Endothelial cell of umbilical vein (primary cell): ENCODE measurements around the gene CXCL13.

Experiments used
- CTCF ChIP-seq, 2 donors: IDR thresholded peaks; 1 replicate in 1 of 2; 2 replicates in 1 of 2; pipeline ENCODE4 v1.5.1; 2011; ENCODE audit warnings: low read length in 2 of 2, mild to moderate bottlenecking in 2 of 2, moderate library complexity in 2 of 2, control low read depth in 1 of 2, inconsistent platforms in 1 of 2, low read depth in 1 of 2; ENCODE audit not compliant: insufficient read depth in 1 of 2; ENCODE audit errors: extremely low read depth in 1 of 2
- EZH2 ChIP-seq: IDR thresholded peaks from 2 replicates; pipeline ENCODE4 v1.6.1; 2012; ENCODE audit warnings: borderline replicate concordance, low read depth, mild to moderate bottlenecking, moderate library complexity, low read length, inconsistent platforms; ENCODE audit not compliant: severe bottlenecking
- FOS ChIP-seq: IDR thresholded peaks from 2 replicates; pipeline ENCODE4 v1.6.1; 2011; ENCODE audit warnings: mild to moderate bottlenecking, low read length, moderate library complexity, borderline replicate concordance; ENCODE audit not compliant: insufficient read depth
- GATA2 ChIP-seq: IDR thresholded peaks from 2 replicates; pipeline ENCODE4 v1.7.0; 2011; ENCODE audit warnings: low read depth, mild to moderate bottlenecking, moderate library complexity, mixed read lengths, low read length; ENCODE audit not compliant: insufficient read length, insufficient read depth
- JUN ChIP-seq: IDR thresholded peaks from 2 replicates; pipeline ENCODE4 v1.6.1; 2011; ENCODE audit warnings: borderline replicate concordance, low read depth; ENCODE audit not compliant: insufficient read length, insufficient read depth
- MYC ChIP-seq: IDR thresholded peaks from one replicate; pipeline ENCODE4 v1.6.1; 2011; ENCODE audit warnings: mild to moderate bottlenecking, low read depth, low read length
- POLR2A ChIP-seq: IDR thresholded peaks from 2 replicates; pipeline ENCODE4 v1.6.1; 2012; ENCODE audit warnings: low read depth, mild to moderate bottlenecking, control low read depth, low read length
- POLR2AphosphoS5 ChIP-seq: IDR thresholded peaks from 2 replicates; pipeline ENCODE4 v1.6.1; 2012; ENCODE audit warnings: low read depth, mild to moderate bottlenecking, control low read depth, low read length, moderate library complexity; ENCODE audit not compliant: insufficient read depth

GRCh38 chr4:77593101-77593500 is 12.5 kb upstream of the CXCL13 start:
- TF ChIP-seq POLR2AphosphoS5: no peak
- TF ChIP-seq CTCF (IDR thresholded peaks at IDR 0.05; ENCODE audit: extremely low read depth in 1 of 2, insufficient read depth in 1 of 2, low read depth in 1 of 2, low read length in 2 of 2): no peak
- no peak for TF ChIP-seq MYC
- TF ChIP-seq EZH2: no peak
- no peak for TF ChIP-seq POLR2A
- TF ChIP-seq FOS: no peak
- TF ChIP-seq GATA2: no peak
- TF ChIP-seq JUN: no peak
